ENCODE measurements around the gene MSH2.

Gene MSH2

GRCh38 chr2:47457268-47457667, 54.3 kb downstream of the MSH2 start:
- Histone ChIP-seq H2AFZ (ENCODE audit: low read depth, low read length) (no peak overlapping the region), H3K4me3 (ENCODE audit: low read depth in 1 of 2, low read length in 2 of 2) (no peak overlapping the region), H3K27me3 (ENCODE audit: insufficient read depth, low read length, poor library complexity) (no peaks in the 10 kb centered on the region), H3K27ac (ENCODE audit: low read length) (no peak overlapping the region), H3K79me2 (ENCODE audit: insufficient read depth, low read length) (no peaks in the 10 kb centered on the region; the same call in 1 of the 2 replicates), H3K36me3 (ENCODE audit: insufficient read depth, low read length) (peaks cover 50% of the 10 kb centered on the region), H3K4me1 (ENCODE audit: insufficient read depth, low read length) (no peaks in the 10 kb centered on the region), H4K20me1 (ENCODE audit: insufficient read depth, low read length) (no peaks in the 10 kb centered on the region; the same call in 1 of the 2 replicates), H3K9ac (ENCODE audit: low read depth, low read length) (no peak overlapping the region), H3K9me3 (ENCODE audit: insufficient read depth, low read length, severe bottlenecking) (no peaks in the 10 kb centered on the region), H3K4me2 (ENCODE audit: insufficient read depth, low read length) (no peak overlapping the region)
- ATAC-seq (ENCODE audit: insufficient read depth, low read depth): no peak
- no peak for DNase-seq
- TF ChIP-seq, protein P1, sequence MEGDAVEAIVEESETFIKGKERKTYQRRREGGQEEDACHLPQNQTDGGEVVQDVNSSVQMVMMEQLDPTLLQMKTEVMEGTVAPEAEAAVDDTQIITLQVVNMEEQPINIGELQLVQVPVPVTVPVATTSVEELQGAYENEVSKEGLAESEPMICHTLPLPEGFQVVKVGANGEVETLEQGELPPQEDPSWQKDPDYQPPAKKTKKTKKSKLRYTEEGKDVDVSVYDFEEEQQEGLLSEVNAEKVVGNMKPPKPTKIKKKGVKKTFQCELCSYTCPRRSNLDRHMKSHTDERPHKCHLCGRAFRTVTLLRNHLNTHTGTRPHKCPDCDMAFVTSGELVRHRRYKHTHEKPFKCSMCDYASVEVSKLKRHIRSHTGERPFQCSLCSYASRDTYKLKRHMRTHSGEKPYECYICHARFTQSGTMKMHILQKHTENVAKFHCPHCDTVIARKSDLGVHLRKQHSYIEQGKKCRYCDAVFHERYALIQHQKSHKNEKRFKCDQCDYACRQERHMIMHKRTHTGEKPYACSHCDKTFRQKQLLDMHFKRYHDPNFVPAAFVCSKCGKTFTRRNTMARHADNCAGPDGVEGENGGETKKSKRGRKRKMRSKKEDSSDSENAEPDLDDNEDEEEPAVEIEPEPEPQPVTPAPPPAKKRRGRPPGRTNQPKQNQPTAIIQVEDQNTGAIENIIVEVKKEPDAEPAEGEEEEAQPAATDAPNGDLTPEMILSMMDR (IDR thresholded peaks at IDR 0.05; ENCODE audit: borderline replicate concordance, extremely low read depth, low read length, poor library complexity, severe bottlenecking): no peak
- no peak for TF ChIP-seq EZH2 (IDR thresholded peaks at IDR 0.05; ENCODE audit: borderline replicate concordance, low read depth, low read length, severe bottlenecking)

DNA sequence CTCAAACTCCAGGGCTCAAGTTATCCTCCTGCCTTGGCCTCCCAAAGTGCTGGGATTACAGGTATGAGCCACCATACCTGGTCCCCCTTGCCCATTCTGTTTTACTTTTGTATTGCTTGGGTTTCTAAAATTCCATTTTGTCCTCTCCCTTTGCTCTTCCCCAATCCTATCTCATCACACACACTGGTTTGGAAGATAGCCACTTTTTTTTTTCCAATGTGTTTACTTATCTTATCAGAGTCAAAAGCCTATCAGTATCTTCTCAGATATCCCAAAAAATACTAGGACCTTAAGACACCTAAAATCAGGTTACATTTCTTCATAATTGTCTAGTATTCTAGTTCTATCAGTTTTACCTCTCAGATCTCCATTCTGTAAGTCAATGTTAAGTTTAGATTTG, 56.1 kb downstream of the MSH2 start:
- Histone ChIP-seq H3K79me2 (ENCODE audit: insufficient read depth, low read length) (no peaks in the 10 kb centered on the region; the same call in 1 of the 2 replicates), H3K27ac (ENCODE audit: low read length) (no peak overlapping the region), H3K27me3 (ENCODE audit: insufficient read depth, low read length, poor library complexity) (no peaks in the 10 kb centered on the region), H3K9ac (ENCODE audit: low read depth, low read length) (no peak overlapping the region), H3K4me3 (ENCODE audit: low read depth in 1 of 2, low read length in 2 of 2) (no peak overlapping the region), H3K4me2 (ENCODE audit: insufficient read depth, low read length) (no peak overlapping the region), H3K9me3 (ENCODE audit: insufficient read depth, low read length, severe bottlenecking) (no peaks in the 10 kb centered on the region), H3K4me1 (ENCODE audit: insufficient read depth, low read length) (no peaks in the 10 kb centered on the region), H4K20me1 (ENCODE audit: insufficient read depth, low read length) (no peaks in the 10 kb centered on the region; the same call in 1 of the 2 replicates), H3K36me3 (ENCODE audit: insufficient read depth, low read length) (peaks cover 57% of the 10 kb centered on the region), H2AFZ (ENCODE audit: low read depth, low read length) (no peak overlapping the region)
- ATAC-seq (ENCODE audit: insufficient read depth, low read depth) (no peak), DNase-seq (no peak)
- TF ChIP-seq, protein P1 (IDR thresholded peaks at IDR 0.05; ENCODE audit: borderline replicate concordance, extremely low read depth, low read length, poor library complexity, severe bottlenecking): no peak
- TF ChIP-seq EZH2 (IDR thresholded peaks at IDR 0.05; ENCODE audit: borderline replicate concordance, low read depth, low read length, severe bottlenecking): no peak

DNA sequence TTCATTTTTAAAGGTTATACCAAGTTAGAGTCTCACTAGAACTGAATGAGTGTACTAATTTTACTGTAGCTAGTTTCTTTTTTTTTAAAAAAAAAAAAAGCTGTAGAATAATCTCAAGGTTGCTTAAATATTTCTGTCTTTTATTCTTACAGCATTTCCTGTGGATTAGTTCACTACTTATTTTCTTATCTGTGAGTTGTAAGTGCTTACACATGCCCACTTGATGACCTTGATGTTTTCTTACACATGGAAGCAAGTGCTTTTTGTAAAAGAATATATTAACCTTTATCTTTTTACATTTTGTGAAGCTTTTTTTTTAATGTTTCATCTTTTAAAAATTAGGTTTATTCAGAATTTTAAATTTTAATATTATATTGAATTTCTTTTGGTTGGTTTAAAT, 57.8 kb downstream of the MSH2 start:
- Histone ChIP-seq H3K4me3 (ENCODE audit: low read depth in 1 of 2, low read length in 2 of 2) (no peak overlapping the region), H3K9ac (ENCODE audit: low read depth, low read length) (no peak overlapping the region), H3K9me3 (ENCODE audit: insufficient read depth, low read length, severe bottlenecking) (no peaks in the 10 kb centered on the region), H3K4me2 (ENCODE audit: insufficient read depth, low read length) (no peak overlapping the region), H2AFZ (ENCODE audit: low read depth, low read length) (no peak overlapping the region), H3K27ac (ENCODE audit: low read length) (no peak overlapping the region), H3K79me2 (ENCODE audit: insufficient read depth, low read length) (no peaks in the 10 kb centered on the region; the same call in 1 of the 2 replicates), H3K27me3 (ENCODE audit: insufficient read depth, low read length, poor library complexity) (no peaks in the 10 kb centered on the region), H3K36me3 (ENCODE audit: insufficient read depth, low read length) (peaks cover 62% of the 10 kb centered on the region), H4K20me1 (ENCODE audit: insufficient read depth, low read length) (no peaks in the 10 kb centered on the region; the same call in 1 of the 2 replicates), H3K4me1 (ENCODE audit: insufficient read depth, low read length) (no peaks in the 10 kb centered on the region)
- DNase-seq: no peak
- TF ChIP-seq EZH2 (IDR thresholded peaks at IDR 0.05; ENCODE audit: borderline replicate concordance, low read depth, low read length, severe bottlenecking): no peak
- no peak for ATAC-seq (ENCODE audit: insufficient read depth, low read depth)

GRCh38 chr2:47471429-47472116, 68.6 kb downstream of the MSH2 start:
- Histone ChIP-seq H4K20me1 (ENCODE audit: insufficient read depth, low read length) (no peaks in the 10 kb centered on the region), H3K9ac (ENCODE audit: low read depth, low read length) (no peak overlapping the region), H3K4me3 (ENCODE audit: low read depth in 1 of 2, low read length in 2 of 2) (no peak overlapping the region), H3K9me3 (ENCODE audit: insufficient read depth, low read length, severe bottlenecking) (no peaks in the 10 kb centered on the region), H3K27me3 (ENCODE audit: insufficient read depth, low read length, poor library complexity) (no peaks in the 10 kb centered on the region), H3K79me2 (ENCODE audit: insufficient read depth, low read length) (no peaks in the 10 kb centered on the region), H2AFZ (ENCODE audit: low read depth, low read length) (no peak overlapping the region), H3K4me2 (ENCODE audit: insufficient read depth, low read length) (no peak overlapping the region), H3K36me3 (ENCODE audit: insufficient read depth, low read length) (peaks cover 87% of the 10 kb centered on the region), H3K27ac (ENCODE audit: low read length) (no peak overlapping the region), H3K4me1 (ENCODE audit: insufficient read depth, low read length) (no peaks in the 10 kb centered on the region)
- DNase-seq (no peak), ATAC-seq (ENCODE audit: insufficient read depth, low read depth) (no peak)
- TF ChIP-seq, protein P1 (IDR thresholded peaks at IDR 0.05; ENCODE audit: borderline replicate concordance, extremely low read depth, low read length, poor library complexity, severe bottlenecking): no peak
- TF ChIP-seq EZH2 (IDR thresholded peaks at IDR 0.05; ENCODE audit: borderline replicate concordance, low read depth, low read length, severe bottlenecking): no peak

Measured in DND-41 (cell line).